ENCODE results near the gene MRPS35.

Gene MRPS35

DNA sequence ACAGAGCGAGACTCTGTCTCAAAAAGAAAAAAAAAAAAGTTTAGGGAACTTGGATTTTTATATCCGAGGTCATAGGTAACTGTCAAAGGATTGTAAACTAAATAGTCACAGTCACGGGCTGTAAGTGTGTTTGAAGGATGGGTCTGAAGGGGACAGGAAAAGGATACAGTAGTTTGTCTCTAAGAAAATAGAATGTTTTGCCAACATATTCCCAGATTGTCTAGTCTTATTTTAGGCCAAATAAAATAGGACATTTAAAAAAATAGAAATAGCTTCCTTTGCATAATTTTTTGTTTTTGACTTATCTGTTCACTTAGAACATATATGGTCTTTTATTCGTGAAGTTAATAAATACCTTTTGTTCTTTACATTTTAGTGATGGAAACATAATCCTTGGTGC lies 38.6 kb upstream of the MRPS35 start:
- no peaks in the 10 kb centered on the region for H3K27me3 ChIP-seq (ENCODE audit: insufficient read depth, low read length)
- no peak overlapping the region for H2BK5ac ChIP-seq (ENCODE audit: low read depth, low read length, poor library complexity)
- DNase-seq, result no peak
- no CpG with 5 or more reads among the region's 4 CpGs for WGBS (ENCODE audit: extremely low coverage, insufficient coverage, insufficient read length)
- H4K12ac ChIP-seq (ENCODE audit: low read depth, low read length), result no peak overlapping the region
- no peaks in the 10 kb centered on the region for H3K79me2 ChIP-seq (ENCODE audit: control insufficient read depth, insufficient read depth, low read length, poor library complexity)
- H2BK12ac ChIP-seq (ENCODE audit: low read length), result no peak overlapping the region
- H3K79me1 ChIP-seq (ENCODE audit: low read length), result no peaks in the 10 kb centered on the region
- peaks cover 24 to 34% of the 10 kb centered on the region in 2 experiments for H3K36me3 ChIP-seq (ENCODE audit: control insufficient read depth in 1 of 2, insufficient read depth in 2 of 2, low read length in 2 of 2)
- no peaks in the 10 kb centered on the region for H3K4me1 ChIP-seq (ENCODE audit: control insufficient read depth in 1 of 2, insufficient read depth in 2 of 2, low read length in 2 of 2)
- H4K91ac ChIP-seq (ENCODE audit: low read depth, low read length), result no peak overlapping the region
- H3K14ac ChIP-seq (ENCODE audit: low read length), result no peak overlapping the region
- no peak overlapping the region for H3K23ac ChIP-seq (ENCODE audit: low read length)
- no peak overlapping the region for H3K4ac ChIP-seq (ENCODE audit: low read depth, low read length)
- no peak overlapping the region for H3K18ac ChIP-seq (ENCODE audit: low read length)
- H3K4me2 ChIP-seq (ENCODE audit: low read length), result no peak overlapping the region
- no peak overlapping the region for H3K9ac ChIP-seq (ENCODE audit: low read length)
- no peak overlapping the region for H3K27ac ChIP-seq (ENCODE audit: low read depth, low read length)
- no peak overlapping the region for H3K4me3 ChIP-seq (ENCODE audit: low read depth, low read length)
- no peak overlapping the region for H2AFZ ChIP-seq (ENCODE audit: insufficient read depth, low read length, poor library complexity)
- H2BK120ac ChIP-seq (ENCODE audit: insufficient read depth, low read length, poor library complexity), result no peak overlapping the region
- no peak overlapping the region for H4K8ac ChIP-seq (ENCODE audit: low read depth, low read length)
- H3K9me3 ChIP-seq (ENCODE audit: insufficient read depth, low read depth, low read length), result no peaks in the 10 kb centered on the region
- no peak overlapping the region for H2AK5ac ChIP-seq (ENCODE audit: low read length)

DNA sequence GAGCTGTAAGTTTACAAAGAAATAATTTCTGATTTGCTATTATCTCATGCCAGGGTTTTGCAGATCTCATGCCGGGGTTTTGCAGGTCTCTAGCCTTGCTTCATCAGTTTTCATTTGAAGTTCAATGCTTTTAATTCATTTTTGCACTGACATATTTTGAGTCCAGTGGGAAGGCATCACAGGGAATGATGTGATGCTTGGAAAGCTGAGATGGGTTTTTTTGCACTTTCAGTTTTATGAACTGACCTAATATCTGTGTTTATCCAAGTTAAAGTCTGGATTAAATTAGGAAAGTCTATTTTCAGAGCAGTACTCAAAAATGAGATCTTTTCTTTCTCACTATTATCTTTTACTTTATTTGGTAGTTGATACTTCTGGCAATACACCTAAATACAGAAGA lies 38.0 kb upstream of the MRPS35 start:
- H3K9me3 ChIP-seq (ENCODE audit: insufficient read depth, low read depth, low read length), result no peaks in the 10 kb centered on the region
- DNase-seq, result no peak
- H2AFZ ChIP-seq (ENCODE audit: insufficient read depth, low read length, poor library complexity), result no peak overlapping the region
- no peak overlapping the region for H3K9ac ChIP-seq (ENCODE audit: low read length)
- no peak overlapping the region for H2BK5ac ChIP-seq (ENCODE audit: low read depth, low read length, poor library complexity)
- no peak overlapping the region for H3K18ac ChIP-seq (ENCODE audit: low read length)
- no peak overlapping the region for H2BK12ac ChIP-seq (ENCODE audit: low read length)
- H3K27me3 ChIP-seq (ENCODE audit: insufficient read depth, low read length), result no peaks in the 10 kb centered on the region
- WGBS (ENCODE audit: extremely low coverage, insufficient coverage, insufficient read length), result no CpG with 5 or more reads among the region's 1 CpG
- H3K4me2 ChIP-seq (ENCODE audit: low read length), result no peak overlapping the region
- no peak overlapping the region for H3K4ac ChIP-seq (ENCODE audit: low read depth, low read length)
- no peak overlapping the region for H4K12ac ChIP-seq (ENCODE audit: low read depth, low read length)
- H4K91ac ChIP-seq (ENCODE audit: low read depth, low read length), result no peak overlapping the region
- H4K8ac ChIP-seq (ENCODE audit: low read depth, low read length), result no peak overlapping the region
- no peak overlapping the region for H3K27ac ChIP-seq (ENCODE audit: low read depth, low read length)
- H2BK120ac ChIP-seq (ENCODE audit: insufficient read depth, low read length, poor library complexity), result no peak overlapping the region
- H3K36me3 ChIP-seq (ENCODE audit: control insufficient read depth in 1 of 2, insufficient read depth in 2 of 2, low read length in 2 of 2), result peaks cover 23 to 34% of the 10 kb centered on the region in 2 experiments
- no peaks in the 10 kb centered on the region for H3K79me1 ChIP-seq (ENCODE audit: low read length)
- no peak overlapping the region for H3K14ac ChIP-seq (ENCODE audit: low read length)
- H3K23ac ChIP-seq (ENCODE audit: low read length), result no peak overlapping the region
- H3K4me1 ChIP-seq (ENCODE audit: control insufficient read depth in 1 of 2, insufficient read depth in 2 of 2, low read length in 2 of 2), result no peaks in the 10 kb centered on the region
- no peaks in the 10 kb centered on the region for H3K79me2 ChIP-seq (ENCODE audit: control insufficient read depth, insufficient read depth, low read length, poor library complexity)
- no peak overlapping the region for H2AK5ac ChIP-seq (ENCODE audit: low read length)
- no peak overlapping the region for H3K4me3 ChIP-seq (ENCODE audit: low read depth, low read length)

DNA sequence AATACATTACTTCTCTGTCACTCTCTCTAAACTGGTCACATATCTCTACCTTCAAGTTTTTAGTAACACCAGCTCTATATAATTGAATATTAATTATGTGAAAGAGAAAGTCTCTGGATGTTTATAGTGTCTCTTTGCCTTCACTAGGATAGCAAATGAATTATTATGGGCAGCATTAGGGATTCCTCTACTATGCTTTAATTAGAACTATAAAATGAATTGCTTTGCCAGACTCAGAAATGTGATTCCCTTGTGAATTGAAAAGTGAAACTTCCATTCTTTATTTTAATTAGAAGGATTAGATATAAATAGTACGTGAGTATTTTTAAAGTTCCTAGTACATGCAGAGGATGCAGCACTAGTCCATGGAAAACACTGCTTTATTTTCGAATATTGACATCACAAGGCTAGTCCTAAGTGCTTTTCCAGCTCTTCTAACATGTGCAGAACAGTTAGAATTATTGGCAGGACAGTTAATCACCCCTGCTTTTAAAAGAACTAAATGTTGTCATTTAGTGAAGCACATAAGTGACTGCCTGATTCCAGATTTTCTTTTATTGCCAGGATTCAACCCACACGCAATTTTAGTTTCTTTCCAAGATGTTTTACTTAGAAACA lies 37.4 kb upstream of the MRPS35 start:
- H3K18ac ChIP-seq (ENCODE audit: low read length), result no peak overlapping the region
- WGBS (ENCODE audit: extremely low coverage, insufficient coverage, insufficient read length), result no CpG with 5 or more reads among the region's 3 CpGs

DNA sequence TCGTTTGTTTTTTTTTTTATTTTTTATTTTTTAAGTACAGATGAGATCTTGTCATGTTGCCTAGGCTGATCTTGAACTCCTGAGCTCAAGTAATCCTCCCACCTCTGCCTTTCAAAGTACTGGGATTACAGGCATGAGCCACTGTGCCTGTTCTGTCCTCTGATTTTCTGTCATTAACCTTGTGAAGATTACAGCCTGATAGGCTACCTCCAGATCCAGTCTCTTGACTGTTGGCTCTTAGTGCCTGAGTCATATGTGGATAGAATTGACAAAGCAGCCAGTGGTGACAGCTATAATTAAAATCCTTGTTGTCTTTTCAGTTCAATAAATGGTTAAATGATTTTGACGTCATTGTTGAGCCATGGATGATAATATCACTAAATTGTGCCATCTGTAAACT lies 35.6 kb upstream of the MRPS35 start:
- no peak overlapping the region for H4K91ac ChIP-seq (ENCODE audit: low read depth, low read length)
- DNase-seq, result no peak
- no peak overlapping the region for H3K14ac ChIP-seq (ENCODE audit: low read length)
- H2BK120ac ChIP-seq (ENCODE audit: insufficient read depth, low read length, poor library complexity), result no peak overlapping the region
- no peak overlapping the region for H3K9ac ChIP-seq (ENCODE audit: low read length)
- H3K79me2 ChIP-seq (ENCODE audit: control insufficient read depth, insufficient read depth, low read length, poor library complexity), result no peaks in the 10 kb centered on the region
- no peak overlapping the region for H3K18ac ChIP-seq (ENCODE audit: low read length)
- no peaks in the 10 kb centered on the region for H3K9me3 ChIP-seq (ENCODE audit: insufficient read depth, low read depth, low read length)
- no peak overlapping the region for H2AK5ac ChIP-seq (ENCODE audit: low read length)
- H3K23ac ChIP-seq (ENCODE audit: low read length), result no peak overlapping the region
- H2AFZ ChIP-seq (ENCODE audit: insufficient read depth, low read length, poor library complexity), result no peak overlapping the region
- H3K27ac ChIP-seq (ENCODE audit: low read depth, low read length), result no peak overlapping the region
- no peaks in the 10 kb centered on the region for H3K4me1 ChIP-seq (ENCODE audit: control insufficient read depth in 1 of 2, insufficient read depth in 2 of 2, low read length in 2 of 2)
- no peak overlapping the region for H3K4ac ChIP-seq (ENCODE audit: low read depth, low read length)
- no peak overlapping the region for H2BK12ac ChIP-seq (ENCODE audit: low read length)
- H3K27me3 ChIP-seq (ENCODE audit: insufficient read depth, low read length), result no peaks in the 10 kb centered on the region
- H2BK5ac ChIP-seq (ENCODE audit: low read depth, low read length, poor library complexity), result no peak overlapping the region
- no peak overlapping the region for H3K4me2 ChIP-seq (ENCODE audit: low read length)
- H3K79me1 ChIP-seq (ENCODE audit: low read length), result no peaks in the 10 kb centered on the region
- H3K4me3 ChIP-seq (ENCODE audit: low read depth, low read length), result no peak overlapping the region
- no peak overlapping the region for H4K12ac ChIP-seq (ENCODE audit: low read depth, low read length)
- no peak overlapping the region for H4K8ac ChIP-seq (ENCODE audit: low read depth, low read length)
- WGBS (ENCODE audit: extremely low coverage, insufficient coverage, insufficient read length), result no CpG with 5 or more reads among the region's 2 CpGs
- H3K36me3 ChIP-seq (ENCODE audit: control insufficient read depth in 1 of 2, insufficient read depth in 2 of 2, low read length in 2 of 2), result peaks cover 22 to 34% of the 10 kb centered on the region in 2 experiments

More for the DNA sequence above, 37.4 kb upstream of the MRPS35 start:
- Histone ChIP-seq H4K12ac (ENCODE audit: low read depth, low read length) (no peak overlapping the region), H3K4me1 (ENCODE audit: control insufficient read depth in 1 of 2, insufficient read depth in 2 of 2, low read length in 2 of 2) (no peaks in the 10 kb centered on the region), H3K9ac (ENCODE audit: low read length) (no peak overlapping the region), H2BK120ac (ENCODE audit: insufficient read depth, low read length, poor library complexity) (no peak overlapping the region), H3K79me2 (ENCODE audit: control insufficient read depth, insufficient read depth, low read length, poor library complexity) (no peaks in the 10 kb centered on the region), H3K14ac (ENCODE audit: low read length) (no peak overlapping the region), H3K4ac (ENCODE audit: low read depth, low read length) (no peak overlapping the region), H3K36me3 (ENCODE audit: control insufficient read depth in 1 of 2, insufficient read depth in 2 of 2, low read length in 2 of 2) (peaks cover 18 to 29% of the 10 kb centered on the region in 2 experiments), H3K23ac (ENCODE audit: low read length) (no peak overlapping the region), H2BK12ac (ENCODE audit: low read length) (no peak overlapping the region), H3K79me1 (ENCODE audit: low read length) (no peaks in the 10 kb centered on the region), H3K27me3 (ENCODE audit: insufficient read depth, low read length) (no peaks in the 10 kb centered on the region), H2AK5ac (ENCODE audit: low read length) (no peak overlapping the region), H2AFZ (ENCODE audit: insufficient read depth, low read length, poor library complexity) (no peak overlapping the region), H3K9me3 (ENCODE audit: insufficient read depth, low read depth, low read length) (no peaks in the 10 kb centered on the region), H4K8ac (ENCODE audit: low read depth, low read length) (no peak overlapping the region), H2BK5ac (ENCODE audit: low read depth, low read length, poor library complexity) (no peak overlapping the region), H4K91ac (ENCODE audit: low read depth, low read length) (no peak overlapping the region), H3K4me3 (ENCODE audit: low read depth, low read length) (no peak overlapping the region), H3K27ac (ENCODE audit: low read depth, low read length) (no peak overlapping the region), H3K4me2 (ENCODE audit: low read length) (no peak overlapping the region)
- DNase-seq, result no peak
